Astrocyte of the spinal cord (primary cell): ENCODE results near the gene HAO2.

ENCODE experiments used
- DNase-seq: peaks from one replicate; pipeline ENCODE4 v3.0.0; 2011; ENCODE audit warnings: low read depth, low spot score
- H3K4me3 ChIP-seq: 2 replicates; pipeline ENCODE4 v1.5.1; 2011; ENCODE audit warnings: low read depth, mild to moderate bottlenecking, low read length, moderate library complexity
- CTCF ChIP-seq: IDR thresholded peaks from 2 replicates; pipeline ENCODE4 v1.5.1; 2012; ENCODE audit warnings: low read depth, mild to moderate bottlenecking, low read length, inconsistent platforms
- in situ Hi-C: cut with HindIII; loops from 2 replicates; pipeline ENCODE4 v1.10.0; 2017; ENCODE audit warnings: low sequenced_read_pairs

The HAO2 gene

GRCh38 chr1:119366424-119366823 lies 2.2 kb upstream of the HAO2 start:
- TF ChIP-seq CTCF, result no peak
- DNase-seq, result no peak
- in situ Hi-C loops, result no loop called here
- H3K4me3 ChIP-seq, result no peak overlapping the region

- H3K4me3 ChIP-seq, result no peak overlapping the region
- in situ Hi-C loops, result no loop called here
- DNase-seq, result peak; percentile 46
- TF ChIP-seq CTCF, result peak; percentile 94
Observed at GRCh38 chr1:119367432-119368124, 1.0 kb upstream of the HAO2 start.

- in situ Hi-C loops, result no loop called here
- no peak for TF ChIP-seq CTCF
- DNase-seq, result no peak
- no peak overlapping the region for H3K4me3 ChIP-seq
Observed at GRCh38 chr1:119370748-119371147, 2.2 kb downstream of the HAO2 start.

GRCh38 chr1:119371815-119372214 lies 3.2 kb downstream of the HAO2 start:
- in situ Hi-C loops, result no loop called here

GRCh38 chr1:119372503-119373086 lies 4.0 kb downstream of the HAO2 start:
- H3K4me3 ChIP-seq, result no peak overlapping the region
- TF ChIP-seq CTCF, result peak; percentile 10
- DNase-seq, result no peak
- in situ Hi-C loops, result no loop called here

More at GRCh38 chr1:119371815-119372214, 3.2 kb downstream of the HAO2 start:
- TF ChIP-seq CTCF, result no peak
- H3K4me3 ChIP-seq, result no peak overlapping the region
- no peak for DNase-seq

GRCh38 chr1:119373465-119373864 lies 4.9 kb downstream of the HAO2 start:
- in situ Hi-C loops, result no loop called here
- no peak overlapping the region for H3K4me3 ChIP-seq
- peak; percentile 7 for DNase-seq
- TF ChIP-seq CTCF, result no peak
